Mesothelial cell of epicardium (in vitro differentiated cells): ENCODE data around the gene BEND5. TPM values are rescaled to one million over a fixed set of nuclear protein-coding genes. Genes with fewer than 3 reads are reported as not detected.

Experiments used
- DNase-seq, 2 experiments: peaks; one replicate each; pipeline ENCODE4 v3.0.0; 2021; ENCODE audit warnings: low spot score in 2 of 2; ENCODE audit not compliant: unreplicated experiment in 2 of 2
- H3K27ac Mint-ChIP-seq: 2 replicates; pipeline ENCODE4 v1.8.0; 2021; ENCODE audit warnings: mixed read lengths
- H3K27me3 Mint-ChIP-seq: 2 replicates; pipeline ENCODE4 v1.8.0; 2021; ENCODE audit warnings: low read depth, mixed read lengths
- H3K36me3 Mint-ChIP-seq: 2 replicates; pipeline ENCODE4 v1.8.0; 2021; ENCODE audit warnings: mixed read lengths
- H3K4me1 Mint-ChIP-seq: 2 replicates; pipeline ENCODE4 v1.8.0; 2021; ENCODE audit warnings: mixed read lengths
- H3K4me3 Mint-ChIP-seq: 2 replicates; pipeline ENCODE4 v1.8.0; 2021; ENCODE audit warnings: mild to moderate bottlenecking, moderate library complexity, mixed read lengths
- H3K9me3 Mint-ChIP-seq: 2 replicates; pipeline ENCODE4 v1.8.0; 2021; ENCODE audit warnings: mixed read lengths
- CTCF ChIP-seq: fragments of 200-600 bp; sonication (generic); IDR thresholded peaks from one replicate; pipeline ENCODE4 v1.5.0; 2021; ENCODE audit warnings: antibody characterized with exemption; ENCODE audit not compliant: unreplicated experiment
- total RNA-seq: library from RNA; stranded (reverse); gene quantifications from 3 replicates; pipeline ENCODE4 v1.2.1, GENCODE V29; 2021

Gene BEND5
- total RNA-seq, 1 donor from 2014 or later = 14.8 TPM

GRCh38 chr1:48688102-48688760, 88.5 kb downstream of the BEND5 start:
- DNase-seq = no peak
- Mint-ChIP-seq H3K27ac (no peak overlapping the region), H3K36me3 (no peaks in the 10 kb centered on the region), H3K27me3 (peaks cover 35% of the 10 kb centered on the region), H3K4me1 (no peaks in the 10 kb centered on the region), H3K9me3 (no peaks in the 10 kb centered on the region), H3K4me3 (no peak overlapping the region)
- TF ChIP-seq CTCF = peak; percentile 57

GRCh38 chr1:48687282-48688045, 89.2 kb downstream of the BEND5 start:
- H3K4me1 Mint-ChIP-seq = no peaks in the 10 kb centered on the region
- no peak for DNase-seq
- H3K27me3 Mint-ChIP-seq = peaks cover 28% of the 10 kb centered on the region
- H3K27ac Mint-ChIP-seq = no peak overlapping the region
- no peaks in the 10 kb centered on the region for H3K36me3 Mint-ChIP-seq
- H3K9me3 Mint-ChIP-seq = no peaks in the 10 kb centered on the region
- TF ChIP-seq CTCF = no peak
- no peak overlapping the region for H3K4me3 Mint-ChIP-seq

- H3K36me3 Mint-ChIP-seq = no peaks in the 10 kb centered on the region
- no peak for TF ChIP-seq CTCF
- no peaks in the 10 kb centered on the region for H3K9me3 Mint-ChIP-seq
- no peaks in the 10 kb centered on the region for H3K4me1 Mint-ChIP-seq
- H3K27me3 Mint-ChIP-seq = peaks cover 17% of the 10 kb centered on the region
- H3K27ac Mint-ChIP-seq = no peak overlapping the region
- H3K4me3 Mint-ChIP-seq = no peak overlapping the region
- DNase-seq = no peak
Measured at GRCh38 chr1:48686159-48686558, 90.5 kb downstream of the BEND5 start.

GRCh38 chr1:48684381-48684780, 92.3 kb downstream of the BEND5 start:
- Mint-ChIP-seq H3K27ac (no peak overlapping the region), H3K36me3 (no peaks in the 10 kb centered on the region), H3K27me3 (peaks cover 14% of the 10 kb centered on the region), H3K4me1 (no peaks in the 10 kb centered on the region), H3K9me3 (no peaks in the 10 kb centered on the region), H3K4me3 (no peak overlapping the region)
- TF ChIP-seq CTCF = no peak
- DNase-seq = no peak

GRCh38 chr1:48683839-48684238, 92.9 kb downstream of the BEND5 start:
- no peak for TF ChIP-seq CTCF
- Mint-ChIP-seq H3K27me3 (peaks cover 14% of the 10 kb centered on the region), H3K27ac (no peak overlapping the region), H3K4me3 (no peak overlapping the region), H3K4me1 (no peaks in the 10 kb centered on the region), H3K9me3 (no peaks in the 10 kb centered on the region), H3K36me3 (no peaks in the 10 kb centered on the region)
- DNase-seq = no peak
